ENCODE measurements around the gene AMIGO3. TPM values are rescaled to one million over a fixed set of nuclear protein-coding genes. Genes with fewer than 3 reads are reported as not detected.
A peak's percentile ranks its signal among the peaks of the same experiment; 100 is the strongest.
"Not testable (repeated sequence)": the region's sequence is repeated elsewhere in the genome, so short reads cannot be mapped to it uniquely, and the experiment has no call there.

The AMIGO3 gene
- total RNA-seq, 1 donor = 3.8 TPM

DNA sequence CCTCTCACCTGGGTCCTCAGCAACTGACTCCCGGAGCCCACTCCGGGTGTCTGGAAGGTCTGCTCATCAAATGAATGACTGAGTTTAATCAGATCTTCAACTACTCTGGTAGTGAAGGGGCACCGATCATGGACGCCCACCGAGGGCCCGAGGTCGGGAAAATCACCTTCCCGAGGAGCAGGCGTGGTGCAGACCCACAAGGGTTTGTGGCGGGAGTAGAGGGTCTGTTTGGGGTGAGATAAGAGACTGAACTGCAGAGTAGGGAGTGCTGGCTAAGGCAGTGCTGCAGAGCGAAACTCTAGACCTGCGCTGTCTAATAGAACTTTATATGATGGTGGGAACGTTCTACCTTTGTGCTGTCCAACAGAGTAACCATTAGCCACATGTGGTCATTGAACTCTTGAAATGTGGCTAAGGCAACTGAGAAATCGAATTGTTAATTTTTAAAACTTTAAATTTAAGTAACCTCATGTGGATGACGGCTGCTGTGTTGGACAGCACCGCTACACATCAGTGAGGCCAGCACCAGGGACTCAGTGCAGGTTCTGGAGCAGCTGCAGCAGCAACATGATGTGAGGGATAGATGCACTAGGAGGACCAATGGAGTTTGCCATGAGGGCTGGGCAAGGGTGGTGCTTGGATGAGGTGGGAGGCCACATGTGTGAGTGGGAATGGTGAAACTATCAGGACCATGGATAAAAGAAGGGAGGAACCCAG is 29.4 kb downstream of the AMIGO3 start:
- peak overlapping the region; percentile 95 for H3K4me3 ChIP-seq (ENCODE audit: low read length)
- H3K27me3 ChIP-seq (ENCODE audit: insufficient read depth, low read length) = not testable (repeated sequence)

DNA sequence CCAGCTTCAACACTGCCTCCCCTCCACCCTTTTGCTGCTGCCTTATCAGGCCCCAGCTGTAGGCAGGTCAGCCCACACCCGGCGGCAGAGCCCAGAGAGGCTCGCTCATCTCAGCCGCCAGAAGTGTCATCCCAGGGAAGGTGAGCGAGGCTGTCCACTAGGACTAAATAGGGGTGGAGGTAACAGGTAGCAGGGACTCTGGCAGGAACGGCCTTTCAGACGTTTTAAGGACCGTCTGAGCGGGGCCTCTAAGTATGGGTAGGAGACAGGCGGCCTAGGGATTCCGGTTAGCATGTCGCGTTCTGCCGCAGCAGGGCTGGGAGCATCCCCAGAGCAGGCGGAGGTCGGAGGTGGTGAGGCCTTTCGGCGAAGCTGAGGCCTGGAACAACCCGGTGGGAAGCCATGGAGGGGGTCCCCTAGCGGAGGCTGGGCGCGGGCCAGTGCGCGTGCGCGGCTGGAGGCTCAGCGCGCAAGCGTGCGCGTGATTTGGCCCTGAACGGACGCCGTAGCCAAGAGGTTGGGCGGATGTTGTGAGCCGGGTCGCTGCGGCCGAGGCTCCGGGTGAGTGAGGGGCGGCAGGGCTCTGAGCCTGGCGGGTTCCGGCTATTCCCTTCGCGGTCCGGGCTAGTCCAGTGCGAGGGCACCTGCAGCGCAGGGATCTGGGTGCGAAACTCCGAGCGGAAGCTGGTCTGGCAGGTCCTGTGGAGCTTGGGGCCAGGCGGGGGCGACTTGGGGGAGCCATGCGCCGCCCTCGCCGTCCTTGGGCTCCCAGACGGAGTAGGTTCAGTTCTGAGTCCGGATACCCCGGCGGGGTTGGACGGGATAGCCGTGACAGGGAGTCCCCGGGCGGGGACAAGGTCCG is 30.2 kb downstream of the AMIGO3 start, which contains the start of the genes MST1 and RNF123:
MST1 (minus strand) TSS at position 429 of the 862 bp plus-strand sequence. CDS start 783 bp downstream, outside the sequence.
RNF123 (plus strand) TSS at position 512 of the 862 bp plus-strand sequence. CDS start 1,609 bp downstream, outside the sequence.
- peak within 1 kb of the TSS; percentile 95 for H3K4me3 ChIP-seq (ENCODE audit: low read length)
- H3K9me3 ChIP-seq (ENCODE audit: low read depth, low read length) = no peaks in the 10 kb centered on the region
- no peaks in the 10 kb centered on the region for H3K27me3 ChIP-seq (ENCODE audit: insufficient read depth, low read length)
- H3K4me1 ChIP-seq (ENCODE audit: insufficient read depth, low read length) = peaks cover 34% of the 10 kb centered on the region

More for the DNA sequence above, 29.4 kb downstream of the AMIGO3 start:
- peaks cover 34% of the 10 kb centered on the region for H3K4me1 ChIP-seq (ENCODE audit: insufficient read depth, low read length)
- H3K9me3 ChIP-seq (ENCODE audit: low read depth, low read length) = not testable (repeated sequence)

DNA sequence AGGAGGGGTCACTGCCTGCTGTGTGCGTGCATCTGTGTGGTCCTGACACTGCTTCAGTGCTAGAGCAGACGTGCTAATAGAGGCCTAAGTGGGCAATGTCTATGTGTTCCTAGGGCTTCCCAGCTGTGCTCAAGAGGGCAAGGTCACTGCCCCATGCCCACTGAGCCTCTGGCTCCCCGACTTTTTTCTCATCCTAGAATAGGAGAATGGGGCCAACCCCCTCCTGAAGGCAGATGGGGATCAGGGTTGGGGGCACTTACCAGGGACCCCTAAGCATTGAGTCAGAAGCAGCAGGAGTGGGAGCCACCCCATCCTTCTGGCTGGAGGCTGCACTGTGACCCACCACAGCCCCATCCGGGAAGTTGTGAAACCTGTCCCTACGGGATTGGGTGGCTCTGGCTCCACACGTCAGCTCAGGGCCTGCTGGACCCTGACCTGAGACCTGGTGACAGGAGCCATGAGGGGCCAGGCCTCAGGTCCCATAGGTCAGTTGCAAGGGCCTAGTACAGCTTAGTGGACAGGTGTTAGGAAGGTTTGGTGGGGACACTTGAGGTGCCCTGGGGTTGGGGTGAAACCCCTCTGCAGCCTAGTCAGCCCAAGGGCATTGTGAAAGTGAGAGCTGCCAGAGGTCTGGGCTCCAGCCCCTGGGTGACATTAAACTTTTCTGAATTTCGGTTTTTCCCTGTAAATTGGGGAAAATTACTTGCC is 31.0 kb downstream of the AMIGO3 start:
- not testable (repeated sequence) for H3K9me3 ChIP-seq (ENCODE audit: low read depth, low read length); H3K27me3 ChIP-seq (ENCODE audit: insufficient read depth, low read length)
- H3K4me1 ChIP-seq (ENCODE audit: insufficient read depth, low read length) = peaks cover 34% of the 10 kb centered on the region
- H3K4me3 ChIP-seq (ENCODE audit: low read length) = peak overlapping the region; percentile 95

DNA sequence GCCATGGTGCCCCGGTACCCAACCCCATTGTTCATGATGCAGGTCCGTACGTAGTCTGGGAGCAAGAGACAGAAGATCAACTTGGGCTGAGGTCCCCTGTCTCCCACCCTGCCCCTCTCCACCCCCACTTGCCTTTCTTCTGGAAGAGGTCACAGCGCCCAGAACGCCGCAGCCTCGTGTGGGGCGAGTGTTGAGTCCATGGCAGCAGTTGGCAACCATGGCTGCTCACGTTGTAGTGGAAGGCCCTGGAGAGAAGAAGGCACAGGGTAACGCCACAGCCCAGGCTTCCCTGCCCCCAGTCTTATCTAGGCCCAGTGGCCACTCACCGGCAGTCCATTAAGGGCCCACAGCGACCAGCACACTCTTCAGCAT is 32.1 kb downstream of the AMIGO3 start:
- H3K27me3 ChIP-seq (ENCODE audit: insufficient read depth, low read length); H3K4me3 ChIP-seq (ENCODE audit: low read length); H3K9me3 ChIP-seq (ENCODE audit: low read depth, low read length): not testable (repeated sequence)
- peaks cover 34% of the 10 kb centered on the region for H3K4me1 ChIP-seq (ENCODE audit: insufficient read depth, low read length)

DNA sequence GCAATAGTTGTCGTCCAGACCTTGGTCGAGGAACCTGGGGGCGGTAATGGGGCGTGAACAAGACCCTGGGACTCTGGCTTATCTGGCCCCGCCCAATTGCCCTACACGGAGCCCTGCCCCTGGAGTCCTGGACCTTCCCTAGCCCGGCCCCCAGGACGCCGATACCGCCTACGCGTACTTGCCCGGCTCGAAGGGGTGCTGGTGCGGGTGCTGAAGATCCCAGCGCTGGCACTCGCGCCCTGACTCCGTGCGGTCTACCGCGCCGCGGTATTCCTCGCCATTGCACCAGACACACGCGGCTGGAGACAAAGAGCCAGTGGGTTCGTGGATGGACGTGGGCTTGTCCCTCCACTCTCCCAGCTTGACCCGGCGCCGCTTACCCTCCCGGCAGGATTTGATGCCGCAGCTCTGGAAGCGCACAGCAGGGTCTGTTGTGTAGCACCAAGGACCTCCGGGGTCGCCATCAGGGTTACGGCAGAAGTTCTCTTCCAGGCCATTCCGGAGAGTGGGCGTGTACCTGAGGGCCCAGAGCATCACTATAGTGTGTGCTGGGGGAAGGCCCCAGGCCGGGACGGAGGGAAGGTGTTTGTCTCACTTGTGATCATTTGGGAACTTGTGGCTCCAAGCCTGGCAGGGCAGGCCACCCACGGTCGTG is 32.6 kb downstream of the AMIGO3 start:
- not testable (repeated sequence) for H3K4me3 ChIP-seq (ENCODE audit: low read length); H3K9me3 ChIP-seq (ENCODE audit: low read depth, low read length); H3K27me3 ChIP-seq (ENCODE audit: insufficient read depth, low read length)
- H3K4me1 ChIP-seq (ENCODE audit: insufficient read depth, low read length) = peaks cover 34% of the 10 kb centered on the region

DNA sequence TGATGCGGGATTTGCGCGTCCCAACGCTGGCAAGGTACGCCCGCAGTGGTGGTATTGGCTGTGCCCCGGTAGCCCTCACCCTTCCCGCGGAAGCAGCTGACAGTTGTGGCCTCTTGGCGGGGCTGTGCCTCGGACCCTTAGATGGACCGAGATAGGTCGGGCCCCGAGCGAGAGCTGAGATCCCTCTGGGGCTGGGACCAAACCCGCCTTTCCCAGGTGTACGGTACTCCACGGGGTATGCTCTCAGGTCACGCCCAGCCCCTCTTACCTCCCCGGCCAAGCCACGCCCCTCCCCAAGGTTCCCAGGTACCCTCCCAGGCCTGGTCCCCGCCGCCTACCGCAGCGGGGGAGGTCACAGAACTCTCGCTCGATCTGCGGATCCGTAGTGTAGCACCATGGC is 33.1 kb downstream of the AMIGO3 start:
- H3K4me1 ChIP-seq (ENCODE audit: insufficient read depth, low read length) = peaks cover 31% of the 10 kb centered on the region
- H3K27me3 ChIP-seq (ENCODE audit: insufficient read depth, low read length); H3K4me3 ChIP-seq (ENCODE audit: low read length): not testable (repeated sequence)

DNA sequence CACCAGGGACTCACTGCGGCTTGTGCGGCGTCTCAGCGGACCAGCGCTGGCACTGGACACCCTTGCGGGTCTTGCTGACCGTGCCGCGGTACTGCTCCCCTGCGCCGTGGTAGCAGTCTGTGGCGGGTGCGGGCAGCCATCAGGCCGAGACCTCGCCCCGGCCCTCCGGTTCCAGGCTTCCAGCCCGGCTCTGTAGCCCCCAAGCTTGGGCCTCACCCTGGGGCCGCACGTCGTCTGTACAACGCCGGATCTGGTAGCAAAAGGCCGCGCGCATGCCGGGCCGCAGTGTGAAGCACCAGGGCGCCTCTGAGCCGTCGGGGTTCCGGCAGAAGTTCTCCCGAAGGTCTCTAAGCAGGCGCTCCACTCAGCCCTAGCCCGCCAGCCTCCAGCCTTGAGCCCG is 33.6 kb downstream of the AMIGO3 start:
- not testable (repeated sequence) for H3K4me3 ChIP-seq (ENCODE audit: low read length); H3K9me3 ChIP-seq (ENCODE audit: low read depth, low read length); H3K27me3 ChIP-seq (ENCODE audit: insufficient read depth, low read length)
- H3K4me1 ChIP-seq (ENCODE audit: insufficient read depth, low read length) = peaks cover 26% of the 10 kb centered on the region

More for the DNA sequence above, 33.1 kb downstream of the AMIGO3 start:
- H3K9me3 ChIP-seq (ENCODE audit: low read depth, low read length) = not testable (repeated sequence)

DNA sequence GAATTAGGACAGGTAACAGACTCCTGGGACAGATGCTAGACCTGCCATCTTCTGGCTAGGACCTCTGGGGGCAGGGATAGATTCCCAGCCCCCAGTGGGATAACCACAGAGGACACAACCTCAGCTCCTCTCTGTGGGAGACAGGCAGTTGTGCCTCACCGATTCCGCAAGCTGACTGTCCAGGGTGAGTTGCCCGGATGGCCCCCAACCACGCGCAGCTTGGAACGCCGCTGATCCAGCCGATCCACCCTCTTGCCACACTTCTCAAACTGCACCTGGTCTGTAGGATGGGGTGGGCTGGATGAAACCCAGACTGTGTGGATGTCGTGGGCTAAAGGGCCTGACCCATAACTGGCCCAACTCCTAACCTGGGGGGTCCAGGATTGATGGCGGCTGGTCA is 34.4 kb downstream of the AMIGO3 start:
- H3K9me3 ChIP-seq (ENCODE audit: low read depth, low read length); H3K4me3 ChIP-seq (ENCODE audit: low read length); H3K27me3 ChIP-seq (ENCODE audit: insufficient read depth, low read length): not testable (repeated sequence)
- peaks cover 18% of the 10 kb centered on the region for H3K4me1 ChIP-seq (ENCODE audit: insufficient read depth, low read length)

DNA sequence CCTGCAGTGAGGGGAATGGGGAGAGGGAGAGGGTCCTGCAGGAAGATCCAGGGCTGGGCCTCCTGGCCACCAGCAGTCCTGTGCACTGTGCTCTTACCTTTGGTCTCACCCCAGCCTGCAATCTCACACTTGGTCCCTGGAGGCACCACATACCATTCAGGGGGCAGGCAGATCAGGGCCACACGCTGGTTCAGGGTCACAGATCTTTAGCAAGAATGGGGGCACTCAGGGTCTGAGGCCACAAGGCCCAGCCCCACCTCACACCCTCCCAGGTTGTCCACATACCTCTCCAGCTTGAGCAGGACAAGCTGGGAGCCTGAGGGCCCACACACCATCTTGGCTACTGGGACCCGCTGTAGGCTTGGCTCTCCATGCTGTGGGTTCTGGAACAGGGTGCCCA is 35.0 kb downstream of the AMIGO3 start:
- not testable (repeated sequence) for H3K27me3 ChIP-seq (ENCODE audit: insufficient read depth, low read length); H3K4me3 ChIP-seq (ENCODE audit: low read length); H3K9me3 ChIP-seq (ENCODE audit: low read depth, low read length)
- H3K4me1 ChIP-seq (ENCODE audit: insufficient read depth, low read length) = peaks cover 15% of the 10 kb centered on the region

DNA sequence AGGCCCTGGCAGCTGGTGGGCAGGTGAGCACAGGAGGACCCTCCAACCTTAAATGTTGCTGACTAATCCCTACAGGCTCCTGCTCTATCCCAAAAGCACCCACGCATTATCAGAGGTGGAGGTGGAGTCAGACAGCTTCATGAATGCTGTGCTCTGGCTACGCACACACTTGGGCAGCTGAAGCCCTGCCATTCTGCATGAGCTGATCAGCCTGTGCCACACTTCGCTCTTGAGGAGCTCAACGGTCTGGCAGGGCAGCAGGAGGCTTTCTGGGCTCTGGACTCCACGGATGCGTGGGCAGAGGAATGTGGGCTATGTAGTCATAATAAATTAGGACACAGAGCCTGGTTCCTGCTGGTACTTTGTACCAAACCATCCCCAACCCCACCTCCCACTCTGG is 36.3 kb downstream of the AMIGO3 start:
- Histone ChIP-seq H3K4me1 (ENCODE audit: insufficient read depth, low read length) (peaks cover 8% of the 10 kb centered on the region), H3K27me3 (ENCODE audit: insufficient read depth, low read length) (no peaks in the 10 kb centered on the region), H3K4me3 (ENCODE audit: low read length) (no peak overlapping the region), H3K9me3 (ENCODE audit: low read depth, low read length) (no peaks in the 10 kb centered on the region)

DNA sequence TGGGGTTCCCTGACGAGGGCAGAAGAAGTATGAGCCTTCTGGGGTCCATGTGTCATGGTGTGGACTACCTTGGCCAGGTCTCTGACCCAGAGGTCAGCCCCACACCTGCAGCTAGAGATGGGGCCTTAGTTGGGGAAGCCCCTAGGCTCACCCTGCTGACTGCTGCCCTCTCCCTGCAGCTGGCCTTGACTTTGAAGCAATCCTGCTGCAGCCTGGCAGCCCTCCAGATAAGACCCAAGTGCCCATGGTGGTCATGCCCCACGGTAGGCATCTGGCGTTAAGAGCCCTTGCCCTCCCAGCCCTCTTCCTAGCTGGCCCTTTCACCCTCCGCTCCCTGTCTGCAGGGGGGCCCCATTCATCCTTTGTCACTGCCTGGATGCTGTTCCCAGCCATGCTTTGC is 37.9 kb downstream of the AMIGO3 start:
- Histone ChIP-seq H3K27me3 (ENCODE audit: insufficient read depth, low read length) (no peaks in the 10 kb centered on the region), H3K9me3 (ENCODE audit: low read depth, low read length) (no peaks in the 10 kb centered on the region), H3K4me3 (ENCODE audit: low read length) (no peak overlapping the region), H3K4me1 (ENCODE audit: insufficient read depth, low read length) (peaks cover 3% of the 10 kb centered on the region)

DNA sequence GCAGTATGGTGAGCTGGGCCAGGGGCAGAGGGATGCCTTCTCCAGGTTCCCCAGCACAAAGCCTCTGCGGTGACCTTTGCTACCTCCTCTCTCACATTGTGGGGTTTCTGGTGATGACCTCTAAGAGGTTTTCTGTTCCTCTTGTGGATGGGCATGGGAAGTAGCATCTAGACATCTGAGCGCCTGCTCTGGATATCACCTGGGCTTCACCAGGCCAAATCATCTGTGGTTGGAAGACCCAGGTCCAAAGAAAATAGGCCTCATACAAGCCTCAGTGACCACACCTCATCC is 38.3 kb downstream of the AMIGO3 start:
- Histone ChIP-seq H3K4me3 (ENCODE audit: low read length) (no peak overlapping the region), H3K4me1 (ENCODE audit: insufficient read depth, low read length) (no peaks in the 10 kb centered on the region), H3K27me3 (ENCODE audit: insufficient read depth, low read length) (no peaks in the 10 kb centered on the region), H3K9me3 (ENCODE audit: low read depth, low read length) (no peaks in the 10 kb centered on the region)

DNA sequence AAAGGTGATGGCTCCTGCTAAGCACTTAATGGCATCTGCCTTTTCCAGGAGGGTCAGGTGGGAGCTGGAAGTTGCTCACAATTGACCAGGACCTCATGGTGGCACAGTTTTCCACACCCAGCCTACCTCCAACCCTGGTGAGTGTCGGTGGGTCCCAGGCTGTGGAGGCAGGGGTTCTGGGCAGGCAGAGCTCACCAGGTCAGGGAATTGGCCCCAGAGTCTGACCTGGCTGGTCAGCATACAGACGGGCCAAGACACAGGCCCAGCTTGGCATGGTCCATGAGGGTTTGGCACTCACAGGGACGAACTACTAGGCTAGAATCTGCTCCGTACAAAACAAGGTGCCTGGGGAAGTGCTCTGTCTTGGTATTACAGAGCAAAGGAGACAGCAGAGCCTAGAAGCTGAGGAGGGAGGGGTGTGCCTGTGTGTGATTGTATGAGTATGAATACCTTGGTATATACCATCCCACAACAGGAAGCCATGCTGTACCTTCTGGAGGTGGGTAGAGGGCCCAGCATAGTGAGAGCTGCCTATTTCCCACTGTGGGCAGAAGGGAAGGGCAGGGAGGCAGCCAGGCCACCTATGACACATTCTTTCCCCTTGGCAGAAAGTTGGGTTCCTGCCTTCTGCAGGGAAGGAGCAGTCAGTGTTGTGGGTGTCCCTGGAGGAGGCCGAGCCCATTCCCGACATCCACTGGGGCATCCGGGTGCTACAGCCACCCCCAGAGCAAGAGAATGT is 38.8 kb downstream of the AMIGO3 start:
- Histone ChIP-seq H3K9me3 (ENCODE audit: low read depth, low read length) (no peaks in the 10 kb centered on the region), H3K4me3 (ENCODE audit: low read length) (no peak overlapping the region), H3K27me3 (ENCODE audit: insufficient read depth, low read length) (no peaks in the 10 kb centered on the region), H3K4me1 (ENCODE audit: insufficient read depth, low read length) (peaks cover 1% of the 10 kb centered on the region)

DNA sequence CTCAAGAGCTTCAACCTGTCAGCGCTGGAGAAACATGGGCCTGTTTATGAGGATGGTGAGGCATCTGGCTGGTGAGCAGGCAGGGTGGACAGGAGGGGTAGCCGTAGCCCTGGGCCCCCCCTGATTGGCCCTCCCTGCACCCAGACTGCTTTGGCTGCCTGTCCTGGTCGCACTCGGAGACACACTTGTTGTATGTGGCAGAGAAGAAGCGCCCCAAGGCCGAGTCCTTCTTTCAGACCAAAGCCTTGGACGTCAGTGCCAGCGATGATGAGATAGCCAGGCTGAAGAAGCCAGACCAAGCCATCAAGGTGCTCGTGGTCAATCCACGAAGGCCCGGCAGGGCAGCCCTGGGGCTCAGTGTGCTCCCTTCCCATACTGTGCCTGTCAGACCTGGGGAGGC is 43.6 kb downstream of the AMIGO3 start:
- H3K4me3 ChIP-seq (ENCODE audit: low read length) = no peak overlapping the region
- H3K27me3 ChIP-seq (ENCODE audit: insufficient read depth, low read length) = no peaks in the 10 kb centered on the region
- H3K9me3 ChIP-seq (ENCODE audit: low read depth, low read length) = no peaks in the 10 kb centered on the region
- peaks cover 26% of the 10 kb centered on the region for H3K4me1 ChIP-seq (ENCODE audit: insufficient read depth, low read length)
